ENCODE measurements around the gene PWWP2B. TPM values are rescaled to one million over a fixed set of nuclear protein-coding genes. Genes with fewer than 3 reads are reported as not detected.

The PWWP2B gene
- total RNA-seq, 1 donor from 2014 or later = 49.4 TPM

DNA sequence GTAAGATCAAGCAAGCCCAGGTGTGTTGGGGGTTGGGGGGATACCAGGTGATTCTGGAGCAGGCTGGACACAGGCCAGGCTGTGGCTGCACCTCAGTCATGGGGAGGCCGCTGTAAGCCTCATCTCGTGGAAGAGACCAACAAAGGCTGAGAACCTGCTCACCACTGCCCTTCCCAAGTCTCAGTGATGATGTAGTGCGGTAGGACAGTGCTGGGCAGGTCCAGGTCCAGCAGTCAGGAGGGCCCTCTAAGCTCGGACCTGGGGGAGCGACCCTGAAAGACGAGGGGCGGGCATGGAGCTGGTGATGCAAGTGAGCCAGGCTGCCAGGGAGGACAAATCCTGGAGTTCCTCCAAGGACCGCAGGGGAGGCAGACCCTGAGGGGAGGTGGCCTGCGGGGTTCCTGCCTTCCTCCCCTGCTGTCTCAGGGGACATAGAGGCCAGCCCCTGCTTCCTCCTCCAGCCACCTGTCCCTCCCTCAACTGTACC, 3.3 kb upstream of the PWWP2B start:
- TF ChIP-seq, protein P1, sequence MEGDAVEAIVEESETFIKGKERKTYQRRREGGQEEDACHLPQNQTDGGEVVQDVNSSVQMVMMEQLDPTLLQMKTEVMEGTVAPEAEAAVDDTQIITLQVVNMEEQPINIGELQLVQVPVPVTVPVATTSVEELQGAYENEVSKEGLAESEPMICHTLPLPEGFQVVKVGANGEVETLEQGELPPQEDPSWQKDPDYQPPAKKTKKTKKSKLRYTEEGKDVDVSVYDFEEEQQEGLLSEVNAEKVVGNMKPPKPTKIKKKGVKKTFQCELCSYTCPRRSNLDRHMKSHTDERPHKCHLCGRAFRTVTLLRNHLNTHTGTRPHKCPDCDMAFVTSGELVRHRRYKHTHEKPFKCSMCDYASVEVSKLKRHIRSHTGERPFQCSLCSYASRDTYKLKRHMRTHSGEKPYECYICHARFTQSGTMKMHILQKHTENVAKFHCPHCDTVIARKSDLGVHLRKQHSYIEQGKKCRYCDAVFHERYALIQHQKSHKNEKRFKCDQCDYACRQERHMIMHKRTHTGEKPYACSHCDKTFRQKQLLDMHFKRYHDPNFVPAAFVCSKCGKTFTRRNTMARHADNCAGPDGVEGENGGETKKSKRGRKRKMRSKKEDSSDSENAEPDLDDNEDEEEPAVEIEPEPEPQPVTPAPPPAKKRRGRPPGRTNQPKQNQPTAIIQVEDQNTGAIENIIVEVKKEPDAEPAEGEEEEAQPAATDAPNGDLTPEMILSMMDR (IDR thresholded peaks at IDR 0.05; ENCODE audit: partially characterized antibody, unreplicated experiment) = no peak
- peaks cover 2% of the 10 kb centered on the region for H3K4me1 Mint-ChIP-seq (ENCODE audit: low read depth, unreplicated experiment)
- no peak for DNase-seq
- H3K27me3 Mint-ChIP-seq (ENCODE audit: unreplicated experiment) = peaks cover 7% of the 10 kb centered on the region
- peaks cover 9% of the 10 kb centered on the region for H3K36me3 Mint-ChIP-seq (ENCODE audit: unreplicated experiment)
- no peak overlapping the region for H3K4me3 Mint-ChIP-seq (ENCODE audit: unreplicated experiment)
- peaks cover 6% of the 10 kb centered on the region for H3K9me3 Mint-ChIP-seq (ENCODE audit: unreplicated experiment)
- H3K27ac Mint-ChIP-seq (ENCODE audit: unreplicated experiment) = no peak overlapping the region

DNA sequence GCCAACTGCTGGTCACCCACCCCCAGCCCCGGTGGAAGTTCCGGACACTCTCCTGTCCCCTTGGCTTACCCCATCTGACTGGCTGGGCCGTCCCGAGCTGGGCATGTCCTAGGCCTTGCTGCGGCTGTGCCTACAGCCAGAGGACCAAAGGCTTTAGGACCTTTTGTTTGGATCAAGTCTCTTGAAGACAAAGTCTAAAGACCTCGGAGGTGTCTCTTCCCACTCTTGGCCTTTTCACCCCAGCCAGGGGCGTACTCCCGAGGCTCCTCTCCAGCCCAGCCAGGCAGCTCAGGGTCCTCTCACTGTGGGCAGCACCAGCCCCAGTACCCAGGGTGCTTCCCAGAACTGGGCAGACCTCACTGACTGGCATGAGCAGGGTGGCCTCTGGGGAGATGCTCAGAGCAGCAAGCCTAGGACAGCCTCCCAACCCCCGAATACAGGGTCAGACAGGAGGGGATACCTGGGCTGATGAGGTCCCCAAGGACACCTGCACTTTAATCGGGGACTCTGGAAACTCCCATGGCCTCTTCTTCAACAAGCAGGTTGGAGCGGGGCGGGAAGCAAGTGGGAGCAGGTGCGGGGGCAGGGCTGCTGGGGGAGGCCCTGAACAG, 2.7 kb upstream of the PWWP2B start:
- Mint-ChIP-seq H3K27me3 (ENCODE audit: unreplicated experiment) (peaks cover 7% of the 10 kb centered on the region), H3K9me3 (ENCODE audit: unreplicated experiment) (peaks cover 6% of the 10 kb centered on the region), H3K4me1 (ENCODE audit: low read depth, unreplicated experiment) (peaks cover 2% of the 10 kb centered on the region), H3K4me3 (ENCODE audit: unreplicated experiment) (no peak overlapping the region), H3K36me3 (ENCODE audit: unreplicated experiment) (peaks cover 9% of the 10 kb centered on the region), H3K27ac (ENCODE audit: unreplicated experiment) (no peak overlapping the region)
- DNase-seq = no peak
- TF ChIP-seq, protein P1 (IDR thresholded peaks at IDR 0.05; ENCODE audit: partially characterized antibody, unreplicated experiment) = no peak

DNA sequence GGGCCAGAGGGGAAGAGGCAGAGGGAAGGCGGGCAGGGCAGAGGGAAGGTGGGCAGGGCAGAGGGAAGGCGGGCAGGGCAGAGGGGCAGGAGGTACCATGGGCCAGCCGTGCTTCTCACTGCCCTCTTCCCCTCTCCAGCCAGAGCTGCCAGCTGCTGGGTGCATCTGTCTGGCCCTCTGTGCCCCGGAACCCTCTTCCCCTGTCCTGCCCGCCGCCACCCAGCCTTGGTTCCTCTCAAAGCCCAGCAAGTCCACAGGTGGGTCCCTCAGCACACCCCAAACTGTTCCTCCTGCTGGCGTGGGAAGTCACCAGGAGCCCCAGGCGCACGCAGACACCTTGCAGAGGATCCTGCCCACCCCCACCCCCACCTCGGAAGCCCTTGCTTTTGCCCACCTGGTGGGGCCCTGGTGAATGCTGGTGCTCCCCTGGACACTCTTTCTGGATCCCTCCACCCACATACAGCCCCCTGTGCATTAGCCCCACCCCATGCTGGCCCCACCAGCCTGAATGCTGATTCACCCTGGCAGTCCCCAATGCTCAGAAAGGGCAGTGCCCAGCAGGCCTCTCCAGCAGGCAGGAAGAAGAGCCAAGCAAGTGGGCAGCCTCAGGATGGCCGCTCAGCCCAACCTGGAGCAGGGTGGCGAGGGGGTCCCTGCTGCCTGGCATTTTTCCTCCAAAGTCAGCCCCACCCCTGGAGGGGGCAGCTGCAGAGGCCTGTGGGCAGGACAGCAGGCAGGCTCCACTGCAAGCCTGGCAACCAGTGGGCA, 1.9 kb upstream of the PWWP2B start:
- Mint-ChIP-seq H3K4me1 (ENCODE audit: low read depth, unreplicated experiment) (peaks cover 7% of the 10 kb centered on the region), H3K9me3 (ENCODE audit: unreplicated experiment) (peaks cover 6% of the 10 kb centered on the region), H3K27me3 (ENCODE audit: unreplicated experiment) (peaks cover 7% of the 10 kb centered on the region)

DNA sequence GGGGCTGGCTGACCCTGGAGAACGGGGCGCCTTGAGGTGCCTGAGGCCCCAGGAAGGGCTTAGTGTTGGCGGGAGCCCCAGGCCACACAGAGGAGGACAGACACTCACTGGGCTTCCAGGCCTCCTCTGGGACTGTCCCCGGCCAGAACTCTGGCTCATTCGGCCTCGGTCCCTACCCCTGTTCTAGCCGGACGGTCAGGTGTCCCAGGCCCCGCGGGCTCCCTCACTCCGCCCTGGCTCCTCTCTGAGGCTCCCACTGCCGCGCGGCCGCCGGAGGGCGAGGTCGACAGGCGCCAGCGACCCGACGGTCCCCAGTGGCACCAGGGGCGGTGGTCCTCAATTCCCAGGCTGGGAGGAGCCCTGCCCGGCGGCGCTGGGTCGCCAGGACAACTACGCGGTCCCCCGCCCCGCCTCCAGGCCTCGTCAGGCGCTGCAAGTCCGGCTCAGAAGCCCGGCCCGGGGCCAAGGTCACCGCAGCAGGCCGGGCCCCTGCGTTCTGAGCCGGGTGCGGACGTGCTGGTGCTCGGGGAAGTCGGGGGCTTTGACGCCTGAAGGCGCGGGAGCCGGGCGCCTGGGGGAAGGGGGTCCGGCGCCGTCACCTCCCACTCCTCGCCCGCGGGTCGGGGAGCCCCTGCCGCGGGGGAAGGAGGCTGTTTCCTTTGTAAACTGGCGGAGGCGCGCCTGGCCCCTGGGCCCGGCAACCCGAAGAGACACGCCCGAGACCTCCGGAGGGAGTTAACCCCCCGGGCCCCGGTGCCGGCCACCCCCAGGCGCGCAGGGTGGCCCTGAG, 1.1 kb upstream of the PWWP2B start:
- Mint-ChIP-seq H3K4me1 (ENCODE audit: low read depth, unreplicated experiment) (peaks cover 7% of the 10 kb centered on the region), H3K9me3 (ENCODE audit: unreplicated experiment) (peaks cover 8% of the 10 kb centered on the region), H3K4me3 (ENCODE audit: unreplicated experiment) (no peak overlapping the region), H3K36me3 (ENCODE audit: unreplicated experiment) (peaks cover 9% of the 10 kb centered on the region), H3K27me3 (ENCODE audit: unreplicated experiment) (peaks cover 5% of the 10 kb centered on the region), H3K27ac (ENCODE audit: unreplicated experiment) (no peak overlapping the region)
- DNase-seq = peak; percentile 89
- TF ChIP-seq, protein P1 (IDR thresholded peaks at IDR 0.05; ENCODE audit: partially characterized antibody, unreplicated experiment) = peak; percentile 27

More for the DNA sequence above, 1.9 kb upstream of the PWWP2B start:
- peaks cover 9% of the 10 kb centered on the region for H3K36me3 Mint-ChIP-seq (ENCODE audit: unreplicated experiment)
- TF ChIP-seq, protein P1 (IDR thresholded peaks at IDR 0.05; ENCODE audit: partially characterized antibody, unreplicated experiment) = no peak
- H3K4me3 Mint-ChIP-seq (ENCODE audit: unreplicated experiment) = peak overlapping the region; percentile 11
- peak; percentile 19 for DNase-seq
- no peak overlapping the region for H3K27ac Mint-ChIP-seq (ENCODE audit: unreplicated experiment)

Data from glutamatergic neuron (in vitro differentiated cells).